MCF 10A (cell line): ENCODE data around the gene LYPD4. TPM values are rescaled to one million over a fixed set of nuclear protein-coding genes. Genes with fewer than 3 reads are reported as not detected.

Experiments used
- BruUV-seq: library from RNA; stranded (reverse); fragments of 400-500 nt; replicated peaks from 2 replicates; lab custom pipeline; 2021; lab: Mats Ljungman, UMichigan
- CTCF ChIA-PET: fragments of 300-600 bp; sonication (Branson Sonifier 250); formaldehyde crosslinking; extraction: SDS; loops from one replicate; lab custom pipeline; 2021; ENCODE audit warnings: antibody characterized with exemption, inconsistent platforms; lab: Yijun Ruan, JAX
- POLR2A ChIA-PET: fragments of 300-600, 350-650 bp; sonication (Branson Sonifier 250); formaldehyde crosslinking; extraction: SDS; loops from one replicate; lab custom pipeline; 2020; ENCODE audit warnings: antibody characterized with exemption, inconsistent platforms; lab: Yijun Ruan, JAX
- DNase-seq: peaks from one replicate; pipeline ENCODE4 v3.0.0-alpha.2; 2018; ENCODE audit not compliant: unreplicated experiment
- H3K27ac Mint-ChIP-seq: one replicate; pipeline ENCODE4 v1.8.0; 2022; ENCODE audit warnings: mild to moderate bottlenecking, low read depth, mixed read lengths; ENCODE audit not compliant: unreplicated experiment
- H3K27me3 Mint-ChIP-seq: one replicate; pipeline ENCODE4 v1.8.0; 2022; ENCODE audit warnings: mixed read lengths; ENCODE audit not compliant: insufficient read depth, unreplicated experiment
- H3K36me3 Mint-ChIP-seq: one replicate; pipeline ENCODE4 v1.8.0; 2022; ENCODE audit warnings: mild to moderate bottlenecking, moderate library complexity, mixed read lengths; ENCODE audit not compliant: insufficient read depth, unreplicated experiment
- H3K4me1 Mint-ChIP-seq: one replicate; pipeline ENCODE4 v1.8.0; 2022; ENCODE audit warnings: mixed read lengths; ENCODE audit not compliant: insufficient read depth, unreplicated experiment
- H3K4me3 Mint-ChIP-seq: one replicate; pipeline ENCODE4 v1.8.0; 2022; ENCODE audit warnings: mild to moderate bottlenecking, moderate library complexity, mixed read lengths; ENCODE audit not compliant: unreplicated experiment
- H3K9me3 Mint-ChIP-seq: one replicate; pipeline ENCODE4 v1.8.0; 2022; ENCODE audit warnings: mixed read lengths; ENCODE audit not compliant: unreplicated experiment
- intact Hi-C: fragments of 100-400 bp; cut with micrococcal nuclease; formaldehyde crosslinking; loops from 2 replicates; pipeline ENCODE4 v1.14.1; 2022
- total RNA-seq: library from RNA; stranded (reverse); gene quantifications from 2 replicates; pipeline ENCODE4 v1.2.3, GENCODE V29; 2022
- TF ChIP-seq, protein P1 (sequence below): fragments of 200-600 bp; IDR thresholded peaks from one replicate; pipeline ENCODE4 v1.8.0; 2022; ENCODE audit warnings: antibody characterized with exemption, mild to moderate bottlenecking; ENCODE audit not compliant: unreplicated experiment

LYPD4 gene
- total RNA-seq, 1 experiment from 2014 or later = not detected

DNA sequence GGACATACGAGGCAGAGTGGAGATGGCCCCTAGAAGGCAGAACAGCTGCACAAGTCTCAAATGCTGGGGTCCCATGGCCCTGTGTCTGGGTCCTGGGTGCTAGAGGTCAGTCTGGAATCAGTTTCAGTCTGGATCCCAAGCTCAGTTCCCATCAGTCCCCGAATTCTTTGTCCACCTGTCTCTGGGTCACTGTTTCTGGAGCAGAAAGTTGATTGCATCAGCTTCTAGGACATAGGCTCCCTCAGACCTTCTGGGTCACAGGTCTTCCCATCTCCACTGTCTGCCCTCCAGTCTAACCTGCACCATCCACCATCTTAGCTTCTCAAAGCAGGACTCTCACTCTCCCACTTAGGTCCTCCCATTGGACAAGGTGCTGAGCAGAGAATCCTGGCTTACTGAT, 5.3 kb downstream of the LYPD4 start:
- CTCF ChIA-PET = interaction anchor here (0.6 to 1.1 kb wide), 2 partner anchors 20 to 1660 kb away, joined by 3 to 6 read pairs; no protein-coding TSS in a partner anchor
- intact Hi-C loops = no loop called here

GRCh38 chr19:41837981-41838708, 6.3 kb downstream of the LYPD4 start:
- H3K36me3 Mint-ChIP-seq = no peaks in the 10 kb centered on the region
- intact Hi-C loops = no loop called here
- no TSS peak for BruUV-seq
- no peaks in the 10 kb centered on the region for H3K9me3 Mint-ChIP-seq
- peaks cover 83% of the 10 kb centered on the region for H3K27me3 Mint-ChIP-seq
- DNase-seq = no peak
- no peak overlapping the region for H3K27ac Mint-ChIP-seq
- POLR2A ChIA-PET = interaction anchor here (0.6 kb wide), 1 partner anchor 12 kb away, joined by 3 read pairs; no protein-coding TSS in a partner anchor
- no peaks in the 10 kb centered on the region for H3K4me1 Mint-ChIP-seq
- H3K4me3 Mint-ChIP-seq = no peak overlapping the region
- TF ChIP-seq, protein P1, sequence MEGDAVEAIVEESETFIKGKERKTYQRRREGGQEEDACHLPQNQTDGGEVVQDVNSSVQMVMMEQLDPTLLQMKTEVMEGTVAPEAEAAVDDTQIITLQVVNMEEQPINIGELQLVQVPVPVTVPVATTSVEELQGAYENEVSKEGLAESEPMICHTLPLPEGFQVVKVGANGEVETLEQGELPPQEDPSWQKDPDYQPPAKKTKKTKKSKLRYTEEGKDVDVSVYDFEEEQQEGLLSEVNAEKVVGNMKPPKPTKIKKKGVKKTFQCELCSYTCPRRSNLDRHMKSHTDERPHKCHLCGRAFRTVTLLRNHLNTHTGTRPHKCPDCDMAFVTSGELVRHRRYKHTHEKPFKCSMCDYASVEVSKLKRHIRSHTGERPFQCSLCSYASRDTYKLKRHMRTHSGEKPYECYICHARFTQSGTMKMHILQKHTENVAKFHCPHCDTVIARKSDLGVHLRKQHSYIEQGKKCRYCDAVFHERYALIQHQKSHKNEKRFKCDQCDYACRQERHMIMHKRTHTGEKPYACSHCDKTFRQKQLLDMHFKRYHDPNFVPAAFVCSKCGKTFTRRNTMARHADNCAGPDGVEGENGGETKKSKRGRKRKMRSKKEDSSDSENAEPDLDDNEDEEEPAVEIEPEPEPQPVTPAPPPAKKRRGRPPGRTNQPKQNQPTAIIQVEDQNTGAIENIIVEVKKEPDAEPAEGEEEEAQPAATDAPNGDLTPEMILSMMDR = no peak
- CTCF ChIA-PET = interaction anchor here (0.5 to 1.7 kb wide), 8 partner anchors 13 to 604 kb away, joined by 3 to 7 read pairs (median 3); no protein-coding TSS in a partner anchor

More for the DNA sequence above, 5.3 kb downstream of the LYPD4 start:
- Mint-ChIP-seq H3K36me3 (no peaks in the 10 kb centered on the region), H3K4me1 (no peaks in the 10 kb centered on the region), H3K4me3 (no peak overlapping the region), H3K27ac (no peak overlapping the region), H3K9me3 (peaks cover 8% of the 10 kb centered on the region), H3K27me3 (peaks cover 91% of the 10 kb centered on the region)
- POLR2A ChIA-PET = no interaction called here
- BruUV-seq = no TSS peak
- TF ChIP-seq, protein P1 = no peak
- no peak for DNase-seq

DNA sequence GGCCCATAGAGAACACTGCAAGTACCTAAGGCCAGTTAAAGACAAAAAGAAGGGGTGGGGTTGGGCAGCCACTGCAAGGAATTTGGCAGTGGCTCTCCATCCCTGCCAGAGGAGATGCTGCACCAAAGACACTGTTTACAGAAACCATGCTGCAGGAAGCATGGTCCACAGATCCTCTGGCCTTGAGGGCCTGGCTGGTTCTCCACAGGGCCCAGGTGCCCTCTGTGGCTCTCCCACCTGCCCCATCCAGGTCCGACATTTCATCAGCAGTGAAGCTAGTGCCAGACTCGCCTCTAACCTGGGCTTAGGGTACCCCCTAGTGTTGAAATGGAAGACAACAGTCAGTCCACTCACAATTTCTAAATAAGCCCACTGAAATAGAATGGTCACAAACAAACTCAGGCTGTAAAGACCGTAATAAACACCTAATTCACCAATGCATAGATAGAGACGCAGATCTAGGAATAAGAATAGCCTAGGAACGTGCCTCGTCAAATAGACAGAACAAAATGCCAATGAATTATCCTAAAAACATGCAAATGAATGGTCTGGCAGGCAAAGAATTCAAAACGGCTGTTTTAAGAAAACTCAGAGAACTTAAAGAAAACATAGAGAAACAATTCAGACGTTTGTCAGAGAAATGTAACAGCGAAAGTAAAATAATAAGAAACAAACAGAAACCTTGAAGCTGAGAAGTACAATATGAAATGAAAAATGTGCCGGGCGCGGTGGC, 23.3 kb downstream of the LYPD4 start:
- Mint-ChIP-seq H3K4me1 (no peaks in the 10 kb centered on the region), H3K27me3 (peaks cover 45% of the 10 kb centered on the region), H3K9me3 (no peaks in the 10 kb centered on the region), H3K27ac (no peak overlapping the region), H3K4me3 (no peak overlapping the region), H3K36me3 (no peaks in the 10 kb centered on the region)
- DNase-seq = peak; percentile 66
- CTCF ChIA-PET = interaction anchor here (0.6 to 1.4 kb wide), 8 partner anchors 15 to 214 kb away, joined by 3 to 7 read pairs (median 4); no protein-coding TSS in a partner anchor
- intact Hi-C loops = loop anchor here (1.0 to 2.0 kb wide), 2 partner anchors 28 to 68 kb away; no protein-coding TSS in a partner anchor
- POLR2A ChIA-PET = no interaction called here
- TF ChIP-seq, protein P1 = peak; percentile 61
- no TSS peak for BruUV-seq

GRCh38 chr19:41816761-41817160, 27.7 kb downstream of the LYPD4 start:
- TF ChIP-seq, protein P1 = no peak
- no TSS peak for BruUV-seq
- ChIA-PET POLR2A (no interaction called here), CTCF (interaction anchor here (0.5 to 0.9 kb wide), 3 partner anchors 9 to 253 kb away, joined by 3 to 4 read pairs (median 3); no protein-coding TSS in a partner anchor)
- Mint-ChIP-seq H3K4me3 (no peak overlapping the region), H3K4me1 (no peaks in the 10 kb centered on the region), H3K36me3 (no peaks in the 10 kb centered on the region), H3K27ac (no peak overlapping the region), H3K9me3 (no peaks in the 10 kb centered on the region), H3K27me3 (peaks cover 35% of the 10 kb centered on the region)
- intact Hi-C loops = no loop called here
- no peak for DNase-seq
